ENCODE measurements around the gene UQCRFS1. TPM values are rescaled to one million over a fixed set of nuclear protein-coding genes. Genes with fewer than 3 reads are reported as not detected.

Gene UQCRFS1
- total RNA-seq: 10 to 100 TPM; 22.4 to 46.6 (median 27.6) TPM

- TF ChIP-seq, protein P1, sequence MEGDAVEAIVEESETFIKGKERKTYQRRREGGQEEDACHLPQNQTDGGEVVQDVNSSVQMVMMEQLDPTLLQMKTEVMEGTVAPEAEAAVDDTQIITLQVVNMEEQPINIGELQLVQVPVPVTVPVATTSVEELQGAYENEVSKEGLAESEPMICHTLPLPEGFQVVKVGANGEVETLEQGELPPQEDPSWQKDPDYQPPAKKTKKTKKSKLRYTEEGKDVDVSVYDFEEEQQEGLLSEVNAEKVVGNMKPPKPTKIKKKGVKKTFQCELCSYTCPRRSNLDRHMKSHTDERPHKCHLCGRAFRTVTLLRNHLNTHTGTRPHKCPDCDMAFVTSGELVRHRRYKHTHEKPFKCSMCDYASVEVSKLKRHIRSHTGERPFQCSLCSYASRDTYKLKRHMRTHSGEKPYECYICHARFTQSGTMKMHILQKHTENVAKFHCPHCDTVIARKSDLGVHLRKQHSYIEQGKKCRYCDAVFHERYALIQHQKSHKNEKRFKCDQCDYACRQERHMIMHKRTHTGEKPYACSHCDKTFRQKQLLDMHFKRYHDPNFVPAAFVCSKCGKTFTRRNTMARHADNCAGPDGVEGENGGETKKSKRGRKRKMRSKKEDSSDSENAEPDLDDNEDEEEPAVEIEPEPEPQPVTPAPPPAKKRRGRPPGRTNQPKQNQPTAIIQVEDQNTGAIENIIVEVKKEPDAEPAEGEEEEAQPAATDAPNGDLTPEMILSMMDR (IDR thresholded peaks at IDR 0.05; ENCODE audit: low read depth): no peak
These were observed at the start of gene UQCRFS1 for GRCh38 chr19:29212648-29213573. Gene UQCRFS1 (minus strand): TSS chr19:29213151. CDS start chr19:29213118, 33 bp downstream.

GRCh38 chr19:29262085-29262484 lies 49.1 kb upstream of the UQCRFS1 start:
- TF ChIP-seq, protein P1 (IDR thresholded peaks at IDR 0.05; ENCODE audit: low read depth): no peak

- TF ChIP-seq, protein P1 (IDR thresholded peaks at IDR 0.05; ENCODE audit: low read depth): no peak
These were observed 47.7 kb upstream of the UQCRFS1 start for GRCh38 chr19:29260477-29261317.

GRCh38 chr19:29259867-29260281 lies 46.9 kb upstream of the UQCRFS1 start:
- TF ChIP-seq, protein P1 (IDR thresholded peaks at IDR 0.05; ENCODE audit: low read depth): no peak

GRCh38 chr19:29259153-29259552 lies 46.2 kb upstream of the UQCRFS1 start:
- TF ChIP-seq, protein P1 (IDR thresholded peaks at IDR 0.05; ENCODE audit: low read depth): no peak

- TF ChIP-seq, protein P1 (IDR thresholded peaks at IDR 0.05; ENCODE audit: low read depth): no peak
These were observed 43.6 kb upstream of the UQCRFS1 start for GRCh38 chr19:29256516-29256915.

- TF ChIP-seq, protein P1 (IDR thresholded peaks at IDR 0.05; ENCODE audit: low read depth): no peak
These were observed 43.0 kb upstream of the UQCRFS1 start for GRCh38 chr19:29255912-29256311.

Measured in subcutaneous adipose tissue (tissue), 4 donors.